Measurements from ENCODE around the gene AUTS2. TPM values are rescaled to one million over a fixed set of nuclear protein-coding genes. Genes with fewer than 3 reads are reported as not detected.

The AUTS2 gene
- total RNA-seq, 3 donors from 2014 or later: 31.5 to 94.3 (median 81.3) TPM

DNA sequence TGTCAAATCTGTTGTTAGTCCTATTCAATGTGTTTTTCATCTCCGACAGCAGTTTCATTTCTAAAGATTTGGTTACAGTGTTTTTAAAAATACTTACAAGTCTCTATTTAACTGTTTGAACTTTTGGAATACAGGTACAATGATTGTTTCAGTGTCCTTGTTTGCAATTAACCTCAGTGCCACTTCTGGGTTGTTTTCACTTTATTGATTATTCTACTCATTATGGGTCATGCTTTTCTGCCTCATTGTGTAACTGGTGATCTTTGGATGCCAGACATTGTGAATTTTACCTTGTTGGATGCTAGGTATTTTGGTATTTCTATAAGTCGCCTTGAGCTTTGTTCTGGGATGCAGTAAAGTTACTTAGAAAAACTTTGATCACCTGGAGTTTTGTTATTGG is 331.3 kb downstream of the AUTS2 start:
- DNase-seq (ENCODE audit: low spot score in 2 of 2): no peak
- Histone ChIP-seq H3K27ac (no peak overlapping the region), H3K4me1 (no peaks in the 10 kb centered on the region), H3K4me3 (no peak overlapping the region), H3K9me3 (peaks cover 0 to 2% of the 10 kb centered on the region in 2 donors), H3K36me3 (no peaks in the 10 kb centered on the region), H3K27me3 (no peaks in the 10 kb centered on the region)
- TF ChIP-seq, protein P1, sequence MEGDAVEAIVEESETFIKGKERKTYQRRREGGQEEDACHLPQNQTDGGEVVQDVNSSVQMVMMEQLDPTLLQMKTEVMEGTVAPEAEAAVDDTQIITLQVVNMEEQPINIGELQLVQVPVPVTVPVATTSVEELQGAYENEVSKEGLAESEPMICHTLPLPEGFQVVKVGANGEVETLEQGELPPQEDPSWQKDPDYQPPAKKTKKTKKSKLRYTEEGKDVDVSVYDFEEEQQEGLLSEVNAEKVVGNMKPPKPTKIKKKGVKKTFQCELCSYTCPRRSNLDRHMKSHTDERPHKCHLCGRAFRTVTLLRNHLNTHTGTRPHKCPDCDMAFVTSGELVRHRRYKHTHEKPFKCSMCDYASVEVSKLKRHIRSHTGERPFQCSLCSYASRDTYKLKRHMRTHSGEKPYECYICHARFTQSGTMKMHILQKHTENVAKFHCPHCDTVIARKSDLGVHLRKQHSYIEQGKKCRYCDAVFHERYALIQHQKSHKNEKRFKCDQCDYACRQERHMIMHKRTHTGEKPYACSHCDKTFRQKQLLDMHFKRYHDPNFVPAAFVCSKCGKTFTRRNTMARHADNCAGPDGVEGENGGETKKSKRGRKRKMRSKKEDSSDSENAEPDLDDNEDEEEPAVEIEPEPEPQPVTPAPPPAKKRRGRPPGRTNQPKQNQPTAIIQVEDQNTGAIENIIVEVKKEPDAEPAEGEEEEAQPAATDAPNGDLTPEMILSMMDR (IDR thresholded peaks at IDR 0.05): no peak
- no peak for TF ChIP-seq POLR2A (IDR thresholded peaks at IDR 0.05)
- no peak for TF ChIP-seq POLR2AphosphoS5 (IDR thresholded peaks at IDR 0.05)
- intact Hi-C loops (cut with DNase I; ENCODE audit: low total_unique reads): loop anchor here (5.0 kb wide), 1 partner anchor 1482 kb away; no protein-coding TSS in a partner anchor

DNA sequence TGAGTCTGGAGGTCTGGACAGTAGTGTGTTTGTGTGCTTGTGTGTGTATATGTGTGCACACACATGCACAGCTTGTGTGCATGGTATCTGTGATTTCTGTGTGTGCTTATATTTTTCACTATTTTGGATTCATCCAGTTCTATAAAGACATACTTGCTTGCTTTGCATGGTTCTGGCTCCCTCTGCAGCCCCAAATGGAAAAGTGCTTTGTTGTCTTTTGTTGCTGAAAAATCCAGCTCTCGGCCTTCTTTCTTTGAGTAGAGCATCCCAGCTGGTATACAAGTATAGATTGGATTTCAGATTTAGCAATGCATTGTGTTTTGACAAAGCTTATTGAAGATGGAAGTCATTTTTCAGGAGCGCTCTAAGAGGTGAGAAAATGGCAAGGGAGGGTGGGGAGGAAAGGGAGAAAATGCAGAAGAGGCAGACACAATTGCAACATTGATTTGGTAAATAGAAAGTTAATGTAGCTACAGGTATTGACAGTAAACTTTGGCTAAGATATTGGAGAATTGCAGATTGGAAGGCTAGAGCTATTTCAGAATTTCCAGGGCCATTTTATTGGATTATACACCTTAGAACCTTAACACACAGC is 333.9 kb downstream of the AUTS2 start:
- Histone ChIP-seq H3K27me3 (no peaks in the 10 kb centered on the region), H3K4me1 (no peaks in the 10 kb centered on the region), H3K36me3 (no peaks in the 10 kb centered on the region), H3K9me3 (no peaks in the 10 kb centered on the region), H3K27ac (no peak overlapping the region), H3K4me3 (no peak overlapping the region)
- intact Hi-C loops (cut with DNase I; ENCODE audit: low total_unique reads): no loop called here
- DNase-seq (ENCODE audit: low spot score in 2 of 2): no peak
- TF ChIP-seq, protein P1 (IDR thresholded peaks at IDR 0.05): peak in 2 of 3 donors; percentile 48 to 56
- no peak for TF ChIP-seq POLR2AphosphoS5 (IDR thresholded peaks at IDR 0.05)

GRCh38 chr7:69934144-69934903 is 336.0 kb downstream of the AUTS2 start:
- no peak for DNase-seq (ENCODE audit: low spot score in 2 of 2)
- Histone ChIP-seq H3K27me3 (no peaks in the 10 kb centered on the region), H3K9me3 (no peaks in the 10 kb centered on the region), H3K27ac (no peak overlapping the region), H3K4me1 (no peaks in the 10 kb centered on the region), H3K36me3 (no peaks in the 10 kb centered on the region), H3K4me3 (no peak overlapping the region)
- intact Hi-C loops (cut with DNase I; ENCODE audit: low total_unique reads): no loop called here
- TF ChIP-seq, protein P1 (IDR thresholded peaks at IDR 0.05): no peak
- TF ChIP-seq POLR2A (IDR thresholded peaks at IDR 0.05): no peak
- no peak for TF ChIP-seq POLR2AphosphoS5 (IDR thresholded peaks at IDR 0.05)

DNA sequence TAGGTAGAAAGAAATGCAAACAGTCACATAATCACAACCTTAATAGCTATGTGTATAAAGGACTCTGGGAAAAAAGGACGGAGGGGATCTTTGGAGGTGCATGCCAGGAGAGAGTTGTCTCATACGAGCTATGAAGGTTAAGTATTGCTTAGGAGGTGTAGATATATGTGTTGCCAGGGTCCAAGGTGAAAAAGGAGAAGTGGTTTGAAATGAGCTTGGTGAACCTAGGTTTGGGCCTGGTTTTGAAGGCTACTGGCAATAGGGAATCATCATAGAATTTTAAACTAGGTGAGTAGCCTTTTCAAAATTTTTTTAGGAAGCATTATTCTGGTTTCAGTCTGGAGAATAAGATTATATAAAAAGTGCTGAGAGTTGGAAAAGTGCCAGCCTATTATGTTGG is 336.8 kb downstream of the AUTS2 start:
- H3K27me3 ChIP-seq: no peaks in the 10 kb centered on the region
- no peak overlapping the region for H3K27ac ChIP-seq
- H3K36me3 ChIP-seq: no peaks in the 10 kb centered on the region
- DNase-seq (ENCODE audit: low spot score in 2 of 2): no peak
- TF ChIP-seq POLR2A (IDR thresholded peaks at IDR 0.05) (no peak), POLR2AphosphoS5 (IDR thresholded peaks at IDR 0.05) (no peak)
- TF ChIP-seq, protein P1 (IDR thresholded peaks at IDR 0.05): no peak
- H3K9me3 ChIP-seq: no peaks in the 10 kb centered on the region
- intact Hi-C loops (cut with DNase I; ENCODE audit: low total_unique reads): no loop called here
- H3K4me1 ChIP-seq: no peaks in the 10 kb centered on the region
- H3K4me3 ChIP-seq: no peak overlapping the region

- H3K4me3 ChIP-seq: no peak overlapping the region
- intact Hi-C loops (cut with DNase I; ENCODE audit: low total_unique reads): no loop called here
- no peak for DNase-seq (ENCODE audit: low spot score in 2 of 2)
- H3K4me1 ChIP-seq: no peaks in the 10 kb centered on the region
- H3K36me3 ChIP-seq: no peaks in the 10 kb centered on the region
- H3K9me3 ChIP-seq: no peaks in the 10 kb centered on the region
- no peak overlapping the region for H3K27ac ChIP-seq
- H3K27me3 ChIP-seq: no peaks in the 10 kb centered on the region
- TF ChIP-seq, protein P1 (IDR thresholded peaks at IDR 0.05): no peak
- TF ChIP-seq POLR2AphosphoS5 (IDR thresholded peaks at IDR 0.05) (no peak), POLR2A (IDR thresholded peaks at IDR 0.05) (no peak)
Observed at GRCh38 chr7:69937097-69937496, 338.8 kb downstream of the AUTS2 start.

Measured in breast epithelium (tissue), 4 donors.